HG02840 (cell line): ENCODE results near the gene WDFY3.
"Not testable (repeated sequence)": the region's sequence is repeated elsewhere in the genome, so short reads cannot be mapped to it uniquely, and the experiment has no call there.

Experiments used
- ATAC-seq: cut with Tn5 transposase; IDR thresholded peaks from one replicate; pipeline ENCODE4 v1.9.1; 2021; ENCODE audit warnings: mild to moderate bottlenecking, moderate library complexity, moderate number of reproducible peaks; ENCODE audit not compliant: unreplicated experiment, low FRiP score

Gene WDFY3

GRCh38 chr4:84684361-84684760 lies 282.1 kb downstream of the WDFY3 start:
- no peak for ATAC-seq

GRCh38 chr4:84683064-84683850 lies 283.2 kb downstream of the WDFY3 start:
- ATAC-seq = no peak

GRCh38 chr4:84682661-84683060 lies 283.8 kb downstream of the WDFY3 start:
- ATAC-seq = not testable (repeated sequence)

- ATAC-seq = no peak
Observed at GRCh38 chr4:84681486-84682274, 284.8 kb downstream of the WDFY3 start.

- no peak for ATAC-seq
Observed at GRCh38 chr4:84680956-84681355, 285.5 kb downstream of the WDFY3 start.

- ATAC-seq = no peak
Observed at GRCh38 chr4:84678976-84679744, 287.3 kb downstream of the WDFY3 start.

GRCh38 chr4:84677995-84678394 lies 288.5 kb downstream of the WDFY3 start:
- ATAC-seq = no peak

- no peak for ATAC-seq
Observed at GRCh38 chr4:84677093-84677492, 289.4 kb downstream of the WDFY3 start.

- ATAC-seq = no peak
Observed at GRCh38 chr4:84673475-84674240, 292.8 kb downstream of the WDFY3 start.

GRCh38 chr4:84672177-84672576 lies 294.3 kb downstream of the WDFY3 start:
- no peak for ATAC-seq

- ATAC-seq = no peak
Observed at GRCh38 chr4:84669201-84669600, 297.3 kb downstream of the WDFY3 start.

- no peak for ATAC-seq
Observed at GRCh38 chr4:84666439-84666838, 300.1 kb downstream of the WDFY3 start.

- ATAC-seq = not testable (repeated sequence)
Observed at GRCh38 chr4:84664767-84665166, 301.7 kb downstream of the WDFY3 start.

- ATAC-seq = no peak
Observed at GRCh38 chr4:84661191-84661939, 305.1 kb downstream of the WDFY3 start.

GRCh38 chr4:84660606-84661005 lies 305.9 kb downstream of the WDFY3 start:
- no peak for ATAC-seq

- no peak for ATAC-seq
Observed at GRCh38 chr4:84652478-84652877, 314.0 kb downstream of the WDFY3 start.

- ATAC-seq = no peak
Observed at GRCh38 chr4:84651499-84651898, 315.0 kb downstream of the WDFY3 start.

GRCh38 chr4:84648863-84649647 lies 317.4 kb downstream of the WDFY3 start:
- no peak for ATAC-seq

GRCh38 chr4:84648178-84648577 lies 318.3 kb downstream of the WDFY3 start:
- no peak for ATAC-seq
